ENCODE data around the gene MAPKAP1. TPM values are rescaled to one million over a fixed set of nuclear protein-coding genes. Genes with fewer than 3 reads are reported as not detected.

MAPKAP1 gene
- polyA plus RNA-seq, 1 donor (not counting 4 experiments of a cell fraction or from before 2014, with no cell fraction given): 129 TPM

DNA sequence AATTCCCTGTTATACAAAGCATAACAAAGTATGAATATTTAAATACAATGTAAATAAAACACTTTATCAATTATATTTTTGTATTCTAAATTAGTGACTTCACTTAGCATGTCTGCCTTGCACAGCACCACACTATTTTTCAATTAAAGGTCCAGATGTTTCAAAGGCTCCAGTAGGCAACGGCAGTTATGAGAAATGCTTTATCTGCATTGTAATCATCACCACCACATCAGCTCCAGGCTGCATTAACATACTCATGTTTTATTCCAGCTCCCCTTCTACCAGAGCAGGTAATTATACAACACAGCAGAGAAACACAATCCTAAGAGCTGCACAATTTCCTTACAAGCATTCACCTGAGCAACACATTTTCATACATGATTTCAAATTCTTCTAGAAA, 102.8 kb downstream of the MAPKAP1 start:
- Histone ChIP-seq H3K9me3 (ENCODE audit: control insufficient read depth, low read depth, low read length) (no peaks in the 10 kb centered on the region), H3K9ac (ENCODE audit: control insufficient read depth, extremely low read depth, insufficient read depth, low read length) (no peak overlapping the region), H3K4me2 (ENCODE audit: control insufficient read depth, extremely low read depth, insufficient read depth, low read depth, low read length) (no peak overlapping the region), H3K27ac (ENCODE audit: control insufficient read depth, insufficient read depth, low read length) (no peak overlapping the region), H3K4me1 (ENCODE audit: control insufficient read depth, extremely low read depth, insufficient read depth, low read length) (no peaks in the 10 kb centered on the region), H2AFZ (ENCODE audit: control insufficient read depth, low read length) (no peak overlapping the region), H3K4me3 (ENCODE audit: control insufficient read depth in 2 of 3, extremely low read depth in 1 of 3, insufficient read depth in 2 of 3, low read depth in 1 of 3, low read length in 3 of 3) (no peak overlapping the region), H3K27me3 (ENCODE audit: control insufficient read depth, extremely low read depth, insufficient read depth, low read length) (no peaks in the 10 kb centered on the region), H3K79me2 (ENCODE audit: control insufficient read depth, insufficient read depth, low read length) (peaks cover 60% of the 10 kb centered on the region), H3K9me1 (ENCODE audit: control insufficient read depth, extremely low read depth, insufficient read depth, low read length) (no peaks in the 10 kb centered on the region), H4K20me1 (ENCODE audit: control insufficient read depth, extremely low read depth, insufficient read depth, low read length) (peaks cover 2% of the 10 kb centered on the region), H3K36me3 (ENCODE audit: control insufficient read depth in 2 of 2, extremely low read depth in 1 of 2, insufficient read depth in 2 of 2, low read length in 2 of 2) (peaks cover 0 to 1% of the 10 kb centered on the region in 2 experiments)
- dilution Hi-C loops (cut with MboI; ENCODE audit: extremely low pct_ligation_motif_present, low sequenced_read_pairs): no loop called here
- FAIRE-seq: no peak
- no peak for TF ChIP-seq EZH2 (IDR thresholded peaks at IDR 0.05; ENCODE audit: low read length)
- TF ChIP-seq, protein P1, sequence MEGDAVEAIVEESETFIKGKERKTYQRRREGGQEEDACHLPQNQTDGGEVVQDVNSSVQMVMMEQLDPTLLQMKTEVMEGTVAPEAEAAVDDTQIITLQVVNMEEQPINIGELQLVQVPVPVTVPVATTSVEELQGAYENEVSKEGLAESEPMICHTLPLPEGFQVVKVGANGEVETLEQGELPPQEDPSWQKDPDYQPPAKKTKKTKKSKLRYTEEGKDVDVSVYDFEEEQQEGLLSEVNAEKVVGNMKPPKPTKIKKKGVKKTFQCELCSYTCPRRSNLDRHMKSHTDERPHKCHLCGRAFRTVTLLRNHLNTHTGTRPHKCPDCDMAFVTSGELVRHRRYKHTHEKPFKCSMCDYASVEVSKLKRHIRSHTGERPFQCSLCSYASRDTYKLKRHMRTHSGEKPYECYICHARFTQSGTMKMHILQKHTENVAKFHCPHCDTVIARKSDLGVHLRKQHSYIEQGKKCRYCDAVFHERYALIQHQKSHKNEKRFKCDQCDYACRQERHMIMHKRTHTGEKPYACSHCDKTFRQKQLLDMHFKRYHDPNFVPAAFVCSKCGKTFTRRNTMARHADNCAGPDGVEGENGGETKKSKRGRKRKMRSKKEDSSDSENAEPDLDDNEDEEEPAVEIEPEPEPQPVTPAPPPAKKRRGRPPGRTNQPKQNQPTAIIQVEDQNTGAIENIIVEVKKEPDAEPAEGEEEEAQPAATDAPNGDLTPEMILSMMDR (optimal IDR thresholded peaks at IDR 0.05 in 1 of 3, IDR thresholded peaks at IDR 0.05 in 1 of 3, conservative IDR thresholded peaks at IDR 0.05 in 1 of 3; ENCODE audit: extremely low read depth in 1 of 3, insufficient read depth in 2 of 3, low read length in 3 of 3): no peak
- no peak for DNase-seq (ENCODE audit: low read depth, low spot score)

DNA sequence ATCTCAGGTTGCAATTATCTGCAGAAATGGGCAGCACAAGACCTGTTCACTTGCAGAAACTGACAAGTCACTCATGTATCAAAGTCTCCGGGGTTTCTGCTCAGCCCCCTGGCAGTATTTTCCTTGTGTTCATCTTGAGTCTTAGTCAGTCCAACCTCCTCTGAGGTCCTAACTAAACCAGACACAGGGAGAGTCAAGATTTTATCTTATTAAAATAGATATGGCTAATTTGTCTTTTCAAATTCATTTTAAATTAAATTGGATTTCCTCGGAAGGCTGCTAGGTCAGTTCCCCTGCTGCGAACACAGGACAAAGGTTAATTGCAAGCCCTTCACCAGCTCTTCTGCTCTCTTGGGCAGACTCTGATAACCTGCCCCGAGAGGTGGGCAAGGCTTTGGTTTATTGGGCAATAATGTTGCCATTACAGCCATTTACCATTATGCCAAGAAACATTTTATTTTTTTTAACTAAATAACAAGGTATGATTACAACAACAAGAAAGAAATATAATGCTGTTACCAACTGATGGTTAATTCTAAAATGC, 103.5 kb downstream of the MAPKAP1 start:
- Histone ChIP-seq H3K4me1 (ENCODE audit: control insufficient read depth, extremely low read depth, insufficient read depth, low read length) (no peaks in the 10 kb centered on the region), H3K9me3 (ENCODE audit: control insufficient read depth, low read depth, low read length) (no peaks in the 10 kb centered on the region), H3K9ac (ENCODE audit: control insufficient read depth, extremely low read depth, insufficient read depth, low read length) (no peak overlapping the region), H3K79me2 (ENCODE audit: control insufficient read depth, insufficient read depth, low read length) (peaks cover 60% of the 10 kb centered on the region), H3K27ac (ENCODE audit: control insufficient read depth, insufficient read depth, low read length) (no peak overlapping the region), H3K4me2 (ENCODE audit: control insufficient read depth, extremely low read depth, insufficient read depth, low read depth, low read length) (no peak overlapping the region), H4K20me1 (ENCODE audit: control insufficient read depth, extremely low read depth, insufficient read depth, low read length) (peaks cover 2% of the 10 kb centered on the region), H3K27me3 (ENCODE audit: control insufficient read depth, extremely low read depth, insufficient read depth, low read length) (no peaks in the 10 kb centered on the region), H3K9me1 (ENCODE audit: control insufficient read depth, extremely low read depth, insufficient read depth, low read length) (no peaks in the 10 kb centered on the region), H3K4me3 (ENCODE audit: control insufficient read depth in 2 of 3, extremely low read depth in 1 of 3, insufficient read depth in 2 of 3, low read depth in 1 of 3, low read length in 3 of 3) (no peak overlapping the region), H3K36me3 (ENCODE audit: control insufficient read depth in 2 of 2, extremely low read depth in 1 of 2, insufficient read depth in 2 of 2, low read length in 2 of 2) (peaks cover 0 to 3% of the 10 kb centered on the region in 2 experiments), H2AFZ (ENCODE audit: control insufficient read depth, low read length) (no peak overlapping the region)
- no peak for TF ChIP-seq EZH2 (IDR thresholded peaks at IDR 0.05; ENCODE audit: low read length)
- dilution Hi-C loops (cut with MboI; ENCODE audit: extremely low pct_ligation_motif_present, low sequenced_read_pairs): no loop called here
- no peak for DNase-seq (ENCODE audit: low read depth, low spot score)
- FAIRE-seq: no peak

DNA sequence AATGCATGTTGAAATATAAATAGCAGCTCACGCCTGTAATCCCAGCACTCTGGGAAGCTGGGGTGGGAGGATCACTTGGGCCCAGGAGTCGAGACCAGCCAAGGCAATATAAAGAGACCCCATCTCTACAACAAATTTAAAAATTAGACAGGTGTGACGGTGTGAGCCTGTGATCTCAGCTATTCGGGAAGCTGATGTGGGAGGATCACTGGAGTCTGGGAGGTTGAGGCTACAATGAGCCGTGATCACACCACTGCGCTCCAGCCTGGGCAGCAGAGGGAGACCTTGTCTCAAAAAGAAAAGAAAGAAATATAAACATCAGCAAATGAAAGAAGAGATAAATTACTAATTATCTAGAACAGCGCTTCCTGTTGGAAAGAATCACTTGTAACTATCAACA, 105.0 kb downstream of the MAPKAP1 start:
- Histone ChIP-seq H3K27me3 (ENCODE audit: control insufficient read depth, extremely low read depth, insufficient read depth, low read length) (no peaks in the 10 kb centered on the region), H3K27ac (ENCODE audit: control insufficient read depth, insufficient read depth, low read length) (no peak overlapping the region), H2AFZ (ENCODE audit: control insufficient read depth, low read length) (no peak overlapping the region), H3K4me2 (ENCODE audit: control insufficient read depth, extremely low read depth, insufficient read depth, low read depth, low read length) (no peak overlapping the region), H3K9me1 (ENCODE audit: control insufficient read depth, extremely low read depth, insufficient read depth, low read length) (no peaks in the 10 kb centered on the region), H3K4me3 (ENCODE audit: control insufficient read depth in 2 of 3, extremely low read depth in 1 of 3, insufficient read depth in 2 of 3, low read depth in 1 of 3, low read length in 3 of 3) (no peak overlapping the region), H3K4me1 (ENCODE audit: control insufficient read depth, extremely low read depth, insufficient read depth, low read length) (no peaks in the 10 kb centered on the region), H3K79me2 (ENCODE audit: control insufficient read depth, insufficient read depth, low read length) (peaks cover 59% of the 10 kb centered on the region), H4K20me1 (ENCODE audit: control insufficient read depth, extremely low read depth, insufficient read depth, low read length) (peaks cover 2% of the 10 kb centered on the region), H3K36me3 (ENCODE audit: control insufficient read depth in 2 of 2, extremely low read depth in 1 of 2, insufficient read depth in 2 of 2, low read length in 2 of 2) (peaks cover 0 to 3% of the 10 kb centered on the region in 2 experiments), H3K9ac (ENCODE audit: control insufficient read depth, extremely low read depth, insufficient read depth, low read length) (no peak overlapping the region), H3K9me3 (ENCODE audit: control insufficient read depth, low read depth, low read length) (no peaks in the 10 kb centered on the region)
- dilution Hi-C loops (cut with MboI; ENCODE audit: extremely low pct_ligation_motif_present, low sequenced_read_pairs): no loop called here
- FAIRE-seq (no peak), DNase-seq (ENCODE audit: low read depth, low spot score) (no peak)
- no peak for TF ChIP-seq EZH2 (IDR thresholded peaks at IDR 0.05; ENCODE audit: low read length)
- TF ChIP-seq, protein P1 (optimal IDR thresholded peaks at IDR 0.05 in 1 of 3, IDR thresholded peaks at IDR 0.05 in 1 of 3, conservative IDR thresholded peaks at IDR 0.05 in 1 of 3; ENCODE audit: extremely low read depth in 1 of 3, insufficient read depth in 2 of 3, low read length in 3 of 3): no peak

Data from keratinocyte (primary cell).